K562 (cell line): ENCODE measurements around the gene APP.

Experiments
- CTCF ChIP-seq, 3 experiments: IDR thresholded peaks in 2 of 3; conservative IDR thresholded peaks in 1 of 3; 2 replicates each; pipeline ENCODE4 v1.5.1; 2011 to 2012; ENCODE audit warnings: low read length in 3 of 3, mild to moderate bottlenecking in 3 of 3, control low read depth in 2 of 3, improper control_type of control experiment in 1 of 3, inconsistent platforms in 1 of 3, low read depth in 1 of 3, mixed read lengths in 1 of 3, moderate library complexity in 1 of 3; ENCODE audit not compliant: insufficient read depth in 2 of 3
- KDM4B ChIP-seq, 2 experiments: fragments of 450-650 bp in 1 of 2; sonication (generic) in 1 of 2; IDR thresholded peaks; 2 replicates each; pipeline ENCODE4 v1.6.1; 2016 to 2017; ENCODE audit warnings: borderline replicate concordance in 2 of 2, antibody characterized with exemption in 1 of 2, low read depth in 1 of 2, mild to moderate bottlenecking in 1 of 2

- TF ChIP-seq CTCF (IDR thresholded peaks at IDR 0.05 in 2 of 3, conservative IDR thresholded peaks at IDR 0.05 in 1 of 3; ENCODE audit: insufficient read depth in 2 of 3, low read depth in 1 of 3, low read length in 3 of 3) (no peak), KDM4B (IDR thresholded peaks at IDR 0.05; ENCODE audit: borderline replicate concordance in 2 of 2, low read depth in 1 of 2) (no peak)
These were observed 225.8 kb downstream of the APP start for GRCh38 chr21:25944672-25945213.
